Thoracic aorta (tissue), 2 donors: Measurements from ENCODE around the gene ZNF750. TPM values are rescaled to one million over a fixed set of nuclear protein-coding genes. Genes with fewer than 3 reads are reported as not detected.

Experiments
- ATAC-seq: fragments of 150-250 bp; one replicate; pipeline ENCODE4 v1.8.0; 2017; ENCODE audit warnings: low read depth; ENCODE audit not compliant: insufficient number of reproducible peaks, low FRiP score
- DNase-seq: peaks from one replicate; pipeline ENCODE4 v3.0.0-alpha.2; 2020; ENCODE audit warnings: low spot score
- H3K27ac ChIP-seq, 2 donors: fragments of 200-600 bp; sonication (generic); 1 replicate in 1 of 2; 2 replicates in 1 of 2; pipeline ENCODE4 v1.5.1; 2016; ENCODE audit warnings: mild to moderate bottlenecking in 2 of 2, moderate library complexity in 2 of 2
- H3K27me3 ChIP-seq: fragments of 200-600 bp; sonication (generic); replicated peaks from 2 replicates; pipeline ENCODE4 v1.6.0; 2016; ENCODE audit warnings: mild to moderate bottlenecking; ENCODE audit not compliant: insufficient read depth
- H3K36me3 ChIP-seq: fragments of 200-600 bp; sonication (generic); one replicate; pipeline ENCODE4 v1.5.1; 2016
- H3K4me1 ChIP-seq, 2 donors: fragments of 200-600 bp; sonication (generic); 1 replicate in 1 of 2; 2 replicates in 1 of 2; pipeline versions ENCODE4 v1.5.1 to v1.6.0; 2016; ENCODE audit warnings: low read depth in 2 of 2, mild to moderate bottlenecking in 1 of 2; ENCODE audit not compliant: control insufficient read depth in 1 of 2
- H3K4me3 ChIP-seq: fragments of 200-600 bp; sonication (generic); 2 replicates; pipeline ENCODE4 v1.5.1; 2016; ENCODE audit warnings: mild to moderate bottlenecking
- H3K9me3 ChIP-seq: fragments of 200-600 bp; sonication (generic); 2 replicates; pipeline ENCODE4 v1.5.1; 2016
- total RNA-seq, 2 donors: library from RNA; depleted of rRNA; stranded (reverse); fragments of >200 nt; gene quantifications; one replicate each; pipeline versions ENCODE4 v1.1.0 to v1.2.3, GENCODE V29; 2016
- TF ChIP-seq, protein P1 (sequence below): fragments of 200-600 bp; sonication (generic); IDR thresholded peaks from one replicate; pipeline ENCODE4 v1.5.1; 2019; ENCODE audit warnings: antibody characterized with exemption

Gene ZNF750
- total RNA-seq, 2 donors from 2014 or later = not detected

DNA sequence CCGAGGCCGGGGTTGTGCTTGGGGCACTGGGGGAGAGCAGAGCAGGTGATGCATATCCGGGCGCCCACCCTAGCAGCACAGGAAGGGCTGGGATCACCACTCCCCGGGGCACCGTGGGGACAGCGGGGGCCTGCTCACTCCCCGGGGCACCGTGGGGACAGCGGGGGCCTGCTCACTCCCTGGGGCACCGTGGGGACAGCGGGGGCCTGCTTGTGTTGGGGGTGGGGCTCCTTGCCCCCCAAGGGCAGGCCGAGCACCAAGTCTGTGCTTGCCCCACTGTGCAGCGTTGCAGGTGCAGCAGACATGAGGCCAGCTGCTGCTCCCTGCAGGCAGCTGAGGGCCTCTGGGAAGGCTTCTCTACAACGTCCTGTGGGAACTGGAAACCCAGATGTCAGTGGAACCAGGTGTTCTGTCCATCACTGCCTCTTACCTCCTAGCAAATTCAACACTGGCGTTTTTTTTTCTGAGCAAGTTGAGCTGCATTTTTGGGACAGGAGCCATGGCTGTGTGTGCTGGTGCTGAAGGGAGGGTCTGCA is 25.0 kb upstream of the ZNF750 start:
- TF ChIP-seq, protein P1, sequence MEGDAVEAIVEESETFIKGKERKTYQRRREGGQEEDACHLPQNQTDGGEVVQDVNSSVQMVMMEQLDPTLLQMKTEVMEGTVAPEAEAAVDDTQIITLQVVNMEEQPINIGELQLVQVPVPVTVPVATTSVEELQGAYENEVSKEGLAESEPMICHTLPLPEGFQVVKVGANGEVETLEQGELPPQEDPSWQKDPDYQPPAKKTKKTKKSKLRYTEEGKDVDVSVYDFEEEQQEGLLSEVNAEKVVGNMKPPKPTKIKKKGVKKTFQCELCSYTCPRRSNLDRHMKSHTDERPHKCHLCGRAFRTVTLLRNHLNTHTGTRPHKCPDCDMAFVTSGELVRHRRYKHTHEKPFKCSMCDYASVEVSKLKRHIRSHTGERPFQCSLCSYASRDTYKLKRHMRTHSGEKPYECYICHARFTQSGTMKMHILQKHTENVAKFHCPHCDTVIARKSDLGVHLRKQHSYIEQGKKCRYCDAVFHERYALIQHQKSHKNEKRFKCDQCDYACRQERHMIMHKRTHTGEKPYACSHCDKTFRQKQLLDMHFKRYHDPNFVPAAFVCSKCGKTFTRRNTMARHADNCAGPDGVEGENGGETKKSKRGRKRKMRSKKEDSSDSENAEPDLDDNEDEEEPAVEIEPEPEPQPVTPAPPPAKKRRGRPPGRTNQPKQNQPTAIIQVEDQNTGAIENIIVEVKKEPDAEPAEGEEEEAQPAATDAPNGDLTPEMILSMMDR = no peak
- H3K27ac ChIP-seq = no peak overlapping the region
- DNase-seq (no peak), ATAC-seq (no peak)
- no peaks in the 10 kb centered on the region for H3K27me3 ChIP-seq
- H3K9me3 ChIP-seq = no peaks in the 10 kb centered on the region
- no peak overlapping the region for H3K4me3 ChIP-seq
- H3K4me1 ChIP-seq = peaks cover 3 to 4% of the 10 kb centered on the region in 2 donors
- H3K36me3 ChIP-seq = no peaks in the 10 kb centered on the region

DNA sequence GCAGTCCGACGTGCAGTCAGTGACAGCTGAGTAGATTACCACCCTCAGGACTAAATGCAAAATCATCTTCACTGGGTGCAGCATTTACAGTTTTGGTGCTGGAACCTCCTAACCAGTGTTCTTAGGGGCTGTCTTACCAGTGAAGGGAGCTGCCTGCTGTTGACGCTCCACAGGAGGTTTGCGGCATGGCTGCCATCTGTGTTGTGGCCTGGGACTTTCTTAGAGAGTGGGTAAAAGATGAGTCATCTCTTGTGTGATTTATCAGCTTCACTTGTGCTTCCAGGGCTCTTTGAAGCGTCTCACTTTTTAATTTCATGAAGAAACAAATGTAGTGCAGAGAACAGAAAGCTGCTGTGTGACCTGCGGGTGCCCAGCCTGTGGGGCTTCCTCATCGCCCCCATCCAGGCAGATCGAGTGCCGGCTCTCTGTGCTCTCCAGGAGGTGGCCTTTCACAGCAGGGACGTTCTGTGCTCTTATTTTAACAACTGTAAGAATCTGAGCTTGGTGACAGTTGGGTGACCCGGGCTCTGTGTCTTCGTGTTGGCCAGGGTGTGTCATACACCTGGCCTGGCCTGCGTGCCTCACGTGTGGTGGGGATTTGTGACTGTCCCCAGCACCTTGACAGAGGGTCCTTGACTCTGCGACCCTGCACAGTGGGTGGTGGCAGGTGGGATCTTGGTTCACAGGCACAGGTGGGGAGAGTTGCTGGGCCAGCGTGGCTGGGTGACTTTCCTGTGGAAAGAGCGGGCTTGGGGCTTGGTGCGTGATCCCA is 24.3 kb upstream of the ZNF750 start:
- ATAC-seq (no peak), DNase-seq (no peak)
- no peaks in the 10 kb centered on the region for H3K27me3 ChIP-seq
- no peaks in the 10 kb centered on the region for H3K9me3 ChIP-seq
- no peaks in the 10 kb centered on the region for H3K36me3 ChIP-seq
- no peak overlapping the region for H3K4me3 ChIP-seq
- TF ChIP-seq, protein P1 = no peak
- H3K4me1 ChIP-seq = peaks cover 3 to 4% of the 10 kb centered on the region in 2 donors
- no peak overlapping the region for H3K27ac ChIP-seq

DNA sequence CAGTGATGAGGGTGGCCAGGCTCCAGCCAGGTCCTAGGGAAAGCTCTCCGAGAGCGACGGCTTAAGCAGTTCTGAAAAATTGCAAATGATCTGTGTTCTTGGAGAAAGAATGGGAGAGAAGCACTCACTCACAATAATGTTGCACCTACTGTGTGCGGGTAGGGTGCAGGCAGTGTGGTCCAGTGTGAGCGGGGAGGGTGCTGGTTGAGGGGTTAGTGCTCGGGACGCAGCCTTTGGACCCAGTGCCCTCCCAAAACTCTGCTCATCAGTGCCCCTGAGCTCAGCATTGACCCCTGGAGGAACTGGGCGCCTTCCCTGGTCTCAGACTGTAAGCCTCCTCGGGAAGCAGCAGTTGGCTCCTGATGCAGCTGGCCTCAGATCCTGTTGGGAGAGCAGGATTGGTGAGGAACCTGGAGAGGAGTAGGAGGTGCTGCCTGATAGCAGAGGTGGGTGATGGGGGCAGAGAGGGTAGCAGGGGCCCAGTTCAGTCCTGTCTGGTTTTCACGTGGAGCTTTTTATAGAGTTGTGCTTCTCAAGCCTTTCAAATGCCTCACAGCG is 23.6 kb upstream of the ZNF750 start:
- TF ChIP-seq, protein P1 = no peak
- H3K36me3 ChIP-seq = no peaks in the 10 kb centered on the region
- H3K4me3 ChIP-seq = no peak overlapping the region
- no peak for DNase-seq
- H3K9me3 ChIP-seq = no peaks in the 10 kb centered on the region
- no peak for ATAC-seq
- peaks cover 3 to 4% of the 10 kb centered on the region in 2 donors for H3K4me1 ChIP-seq
- H3K27ac ChIP-seq = no peak overlapping the region
- H3K27me3 ChIP-seq = no peaks in the 10 kb centered on the region

DNA sequence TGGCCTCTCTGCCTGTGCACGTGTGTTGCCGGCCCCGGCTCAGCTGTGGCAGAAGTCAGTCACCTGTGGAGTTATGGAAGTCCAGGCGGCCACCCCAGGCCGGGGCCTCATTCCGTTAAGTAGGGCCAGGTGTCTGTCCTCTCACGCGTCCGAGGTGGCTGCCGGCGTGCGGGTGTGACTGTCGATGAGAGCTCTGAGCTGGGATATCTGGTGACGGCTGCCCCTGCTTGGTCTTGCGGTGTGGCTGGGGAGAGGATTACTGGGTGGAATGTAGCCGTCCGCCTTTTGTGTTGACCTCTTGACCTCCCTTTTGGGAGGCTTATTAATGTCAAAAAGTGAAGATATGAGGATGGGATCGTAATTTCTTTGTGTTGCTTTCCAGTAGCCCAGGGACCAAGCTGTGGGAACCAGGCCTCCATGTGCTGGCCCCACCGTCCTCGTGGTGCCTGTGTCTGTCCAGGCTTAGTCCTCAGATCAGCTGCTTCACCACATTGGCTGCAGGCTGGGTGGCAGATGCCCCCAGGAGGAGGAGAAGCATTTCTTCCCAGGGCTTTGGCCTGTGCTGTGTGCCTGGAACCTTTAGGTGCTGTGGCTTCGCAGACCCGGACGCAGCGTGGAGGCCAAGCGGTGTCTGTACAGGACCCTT is 23.0 kb upstream of the ZNF750 start:
- H3K9me3 ChIP-seq = no peaks in the 10 kb centered on the region
- ATAC-seq = no peak
- no peak for DNase-seq
- TF ChIP-seq, protein P1 = no peak
- no peaks in the 10 kb centered on the region for H3K27me3 ChIP-seq
- no peak overlapping the region for H3K27ac ChIP-seq
- peaks cover 3 to 4% of the 10 kb centered on the region in 2 donors for H3K4me1 ChIP-seq
- no peaks in the 10 kb centered on the region for H3K36me3 ChIP-seq
- no peak overlapping the region for H3K4me3 ChIP-seq

DNA sequence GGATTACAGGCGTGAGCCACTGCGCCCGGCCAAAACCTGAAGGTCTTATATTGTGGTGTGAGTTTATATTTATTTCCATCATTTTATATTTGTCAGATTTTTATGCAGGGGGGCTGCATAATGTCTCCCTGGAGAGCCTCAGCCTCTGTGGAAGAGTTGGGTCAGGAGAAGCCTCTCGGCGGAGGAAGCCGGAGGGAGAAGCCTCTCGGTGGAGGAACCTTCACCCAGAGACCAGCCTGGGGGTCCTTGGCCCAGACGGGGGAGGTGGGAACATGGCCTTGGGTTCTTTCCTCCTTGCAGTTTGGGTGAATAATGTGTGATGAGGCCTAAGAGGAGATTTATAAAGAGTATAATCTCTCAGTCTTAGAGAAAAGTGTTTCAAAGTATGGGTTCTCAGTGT is 22.4 kb upstream of the ZNF750 start:
- TF ChIP-seq, protein P1 = no peak

More for the DNA sequence above, 22.4 kb upstream of the ZNF750 start:
- Histone ChIP-seq H3K27ac (no peak overlapping the region), H3K27me3 (no peaks in the 10 kb centered on the region), H3K36me3 (no peaks in the 10 kb centered on the region), H3K4me3 (no peak overlapping the region), H3K9me3 (no peaks in the 10 kb centered on the region), H3K4me1 (peaks cover 3 to 4% of the 10 kb centered on the region in 2 donors)
- ATAC-seq = no peak
- no peak for DNase-seq
